Progenitor cell of endocrine pancreas (in vitro differentiated cells): ENCODE data around the gene DPY19L3. TPM values are rescaled to one million over a fixed set of nuclear protein-coding genes. Genes with fewer than 3 reads are reported as not detected.
A peak's percentile ranks its signal among the peaks of the same experiment; 100 is the strongest.
"Not testable (repeated sequence)": the region's sequence is repeated elsewhere in the genome, so short reads cannot be mapped to it uniquely, and the experiment has no call there.

Source experiments
- DNase-seq: peaks from one replicate; pipeline ENCODE4 v3.0.0; 2021; ENCODE audit warnings: low spot score; ENCODE audit not compliant: unreplicated experiment
- H3K27ac Mint-ChIP-seq: 2 replicates; pipeline ENCODE4 v1.8.0; 2021; ENCODE audit warnings: mild to moderate bottlenecking, moderate library complexity, mixed read lengths
- H3K27me3 Mint-ChIP-seq: 2 replicates; pipeline ENCODE4 v1.8.0; 2021; ENCODE audit warnings: mixed read lengths
- H3K36me3 Mint-ChIP-seq: 2 replicates; pipeline ENCODE4 v1.8.0; 2022; ENCODE audit warnings: mixed read lengths; ENCODE audit not compliant: insufficient read depth
- H3K4me1 Mint-ChIP-seq: 2 replicates; pipeline ENCODE4 v1.8.0; 2021; ENCODE audit warnings: low read depth, mixed read lengths
- H3K4me3 Mint-ChIP-seq: 2 replicates; pipeline ENCODE4 v1.8.0; 2021; ENCODE audit warnings: low read depth, mild to moderate bottlenecking, moderate library complexity, mixed read lengths
- H3K9me3 Mint-ChIP-seq: 2 replicates; pipeline ENCODE4 v1.8.0; 2021; ENCODE audit warnings: low read depth, mixed read lengths
- CTCF ChIP-seq: fragments of 200-600 bp; sonication (generic); IDR thresholded peaks from one replicate; pipeline ENCODE4 v1.5.0; 2021; ENCODE audit warnings: antibody characterized with exemption, mild to moderate bottlenecking; ENCODE audit not compliant: unreplicated experiment
- total RNA-seq: library from RNA; stranded (reverse); gene quantifications from 2 replicates; pipeline ENCODE4 v1.2.1, GENCODE V29; 2021

Gene DPY19L3
- total RNA-seq, 1 donor from 2014 or later: 205 TPM

GRCh38 chr19:32416749-32417456, 11.3 kb downstream of the DPY19L3 start:
- Mint-ChIP-seq H3K9me3 (no peaks in the 10 kb centered on the region), H3K4me1 (peaks cover 3% of the 10 kb centered on the region), H3K36me3 (peaks cover 32% of the 10 kb centered on the region), H3K4me3 (no peak overlapping the region), H3K27ac (peak overlapping the region; percentile 20), H3K27me3 (no peaks in the 10 kb centered on the region)
- DNase-seq: no peak
- no peak for TF ChIP-seq CTCF

GRCh38 chr19:32418155-32418554, 12.6 kb downstream of the DPY19L3 start:
- Mint-ChIP-seq H3K27me3 (no peaks in the 10 kb centered on the region), H3K36me3 (peaks cover 30% of the 10 kb centered on the region), H3K4me1 (peaks cover 6% of the 10 kb centered on the region), H3K27ac (peak overlapping the region; percentile 71), H3K4me3 (no peak overlapping the region), H3K9me3 (no peaks in the 10 kb centered on the region)
- no peak for DNase-seq
- no peak for TF ChIP-seq CTCF

GRCh38 chr19:32421589-32422361, 16.2 kb downstream of the DPY19L3 start:
- Mint-ChIP-seq H3K27ac (peak overlapping the region; percentile 77), H3K4me1 (peaks cover 10% of the 10 kb centered on the region)
- no peak for TF ChIP-seq CTCF

GRCh38 chr19:32422435-32422834, 16.9 kb downstream of the DPY19L3 start:
- Mint-ChIP-seq H3K9me3 (no peaks in the 10 kb centered on the region), H3K4me1 (peaks cover 10% of the 10 kb centered on the region), H3K36me3 (peaks cover 32% of the 10 kb centered on the region), H3K27me3 (no peaks in the 10 kb centered on the region), H3K27ac (no peak overlapping the region), H3K4me3 (no peak overlapping the region)
- TF ChIP-seq CTCF: no peak
- DNase-seq: no peak

More at GRCh38 chr19:32421589-32422361, 16.2 kb downstream of the DPY19L3 start:
- Mint-ChIP-seq H3K36me3 (peaks cover 32% of the 10 kb centered on the region), H3K27me3 (no peaks in the 10 kb centered on the region), H3K4me3 (no peak overlapping the region), H3K9me3 (no peaks in the 10 kb centered on the region)
- no peak for DNase-seq

- H3K36me3 Mint-ChIP-seq: peaks cover 37% of the 10 kb centered on the region
- H3K27me3 Mint-ChIP-seq, H3K9me3 Mint-ChIP-seq, DNase-seq, H3K27ac Mint-ChIP-seq, H3K4me3 Mint-ChIP-seq, H3K4me1 Mint-ChIP-seq: not testable (repeated sequence)
Observed at GRCh38 chr19:32423944-32424343, 18.4 kb downstream of the DPY19L3 start.

GRCh38 chr19:32427536-32427935, 22.0 kb downstream of the DPY19L3 start:
- TF ChIP-seq CTCF: no peak
- no peak overlapping the region for H3K4me3 Mint-ChIP-seq
- no peak for DNase-seq
- H3K4me1 Mint-ChIP-seq: peaks cover 4% of the 10 kb centered on the region
- H3K27me3 Mint-ChIP-seq: no peaks in the 10 kb centered on the region
- H3K27ac Mint-ChIP-seq: peak overlapping the region; percentile 56
- no peaks in the 10 kb centered on the region for H3K9me3 Mint-ChIP-seq
- peaks cover 30% of the 10 kb centered on the region for H3K36me3 Mint-ChIP-seq
